SK-N-MC (cell line): ENCODE data around the gene TMCO4.

Source experiments
- EZH2 ChIP-seq: fragments of 200-600 bp; sonication (generic); IDR thresholded peaks from one replicate; pipeline ENCODE4 v1.6.1; 2017; ENCODE audit warnings: antibody characterized with exemption
- FOXP2 ChIP-seq: optimal IDR thresholded peaks from 2 replicates; pipeline ENCODE3; 2011; ENCODE audit warnings: mild to moderate bottlenecking, moderate library complexity; ENCODE audit not compliant: insufficient read depth; ENCODE audit errors: extremely low read length, control extremely low read depth
- POLR2AphosphoS5 ChIP-seq: IDR thresholded peaks from 2 replicates; pipeline ENCODE4 v1.6.1; 2012; ENCODE audit warnings: mild to moderate bottlenecking, low read depth, low read length, borderline replicate concordance

- TF ChIP-seq POLR2AphosphoS5: no peak
- TF ChIP-seq EZH2: no peak
- no peak for TF ChIP-seq FOXP2
Observed at GRCh38 chr1:19798486-19799229, 1.1 kb downstream of the TMCO4 start.
